ENCODE data around the gene GRK6.

- no peak for TF ChIP-seq CTCF (conservative IDR thresholded peaks at IDR 0.05; ENCODE audit: low read depth, low read length)
- TF ChIP-seq MXI1 (IDR thresholded peaks at IDR 0.05; ENCODE audit: borderline replicate concordance, low read depth, low read length) = no peak
- no peak for TF ChIP-seq MAFK (IDR thresholded peaks at IDR 0.05; ENCODE audit: low read depth, low read length)
Observed at GRCh38 chr5:177405805-177406204, 20.7 kb upstream of the GRK6 start.
